ENCODE results near the gene WDPCP. TPM values are rescaled to one million over a fixed set of nuclear protein-coding genes. Genes with fewer than 3 reads are reported as not detected.

Gene WDPCP
- total and polyA plus RNA-seq, 2 of the 4 experiments (the other 2 are of a cell fraction): 2.2 to 10.2 TPM

GRCh38 chr2:63596401-63596883 is 8.2 kb upstream of the WDPCP start:
- no peak overlapping the region for H3K14ac ChIP-seq (replicated peaks; ENCODE audit: low read depth, low read length)
- no peak overlapping the region for H3K56ac ChIP-seq (ENCODE audit: extremely low read depth, insufficient read depth, low read length)
- intact Hi-C loops (cut with micrococcal nuclease) (no loop called here), in situ Hi-C loops (cut with MboI; ENCODE audit: low sequenced_read_pairs) (no loop called here), dilution Hi-C loops (cut with HindIII; ENCODE audit: low sequenced_read_pairs, unreplicated experiment) (no loop called here)
- no peak overlapping the region for H4K5ac ChIP-seq (ENCODE audit: low read depth, low read length)
- no peak overlapping the region for H3K4ac ChIP-seq (ENCODE audit: low read depth, low read length)
- H3K4me2 ChIP-seq (ENCODE audit: low read depth, low read length): no peak overlapping the region
- no peak overlapping the region for H3K23ac ChIP-seq (ENCODE audit: low read depth, low read length)
- no peak overlapping the region for H2BK15ac ChIP-seq (ENCODE audit: low read depth, low read length)
- H2AK9ac ChIP-seq (replicated peaks; ENCODE audit: low read depth, low read length, poor library complexity): no peak overlapping the region
- no peaks in the 10 kb centered on the region for H3K4me1 ChIP-seq (ENCODE audit: control insufficient read depth, insufficient read depth, low read length)
- no peak overlapping the region for H3K18ac ChIP-seq (ENCODE audit: low read depth, low read length)
- no peak for ATAC-seq (ENCODE audit: low read depth)
- TF ChIP-seq POLR2A (IDR thresholded peaks at IDR 0.05; ENCODE audit: low read depth, low read length): no peak
- TF ChIP-seq ELK1 (IDR thresholded peaks at IDR 0.05; ENCODE audit: borderline replicate concordance, low read depth, low read length): no peak
- TF ChIP-seq USF2 (IDR thresholded peaks at IDR 0.05; ENCODE audit: low read depth, low read length): no peak
- TF ChIP-seq MAFK (IDR thresholded peaks at IDR 0.05; ENCODE audit: low read depth, low read length): no peak
- no peak for TF ChIP-seq RFX5 (IDR thresholded peaks at IDR 0.05; ENCODE audit: low read depth, low read length)
- TF ChIP-seq CHD1 (IDR thresholded peaks at IDR 0.05; ENCODE audit: low read depth, low read length): no peak
- no peak for TF ChIP-seq CTCF (conservative IDR thresholded peaks at IDR 0.05; ENCODE audit: low read depth, low read length)
- TF ChIP-seq SMC3 (IDR thresholded peaks at IDR 0.05; ENCODE audit: low read depth, low read length): no peak
- peaks cover 12 to 20% of the 10 kb centered on the region in 2 experiments for H3K79me1 ChIP-seq (ENCODE audit: low read depth in 1 of 2, low read length in 2 of 2)
- no peaks in the 10 kb centered on the region for H4K20me1 ChIP-seq (ENCODE audit: insufficient read depth, low read length)
- WGBS, 2 experiments (ENCODE audit: extremely low coverage in 2 of 2, insufficient read length in 1 of 2): no CpG with 5 or more reads among the region's 2 CpGs
- no TSS peak for BruUV-seq (replicated peaks)
- no peaks in the 10 kb centered on the region for H3K9me3 ChIP-seq (ENCODE audit: control insufficient read depth, insufficient read depth, low read length)
- no peak overlapping the region for H2BK5ac ChIP-seq (ENCODE audit: low read depth, low read length, poor library complexity, severe bottlenecking)
- no peak overlapping the region for H4K8ac ChIP-seq (ENCODE audit: low read depth in 2 of 2, low read length in 2 of 2)
- H2AK5ac ChIP-seq (ENCODE audit: low read depth, low read length): no peak overlapping the region
- no peak overlapping the region for H4K91ac ChIP-seq (ENCODE audit: insufficient read depth, low read depth, low read length)
- no peak overlapping the region for H2BK120ac ChIP-seq (ENCODE audit: low read depth, low read length)
- H3K9me1 ChIP-seq (ENCODE audit: insufficient read depth, low read length): no peaks in the 10 kb centered on the region
- no peak overlapping the region for H3K4me3 ChIP-seq (ENCODE audit: insufficient read depth, low read depth, low read length)
- ChIA-PET CTCF (interaction anchor here (0.9 kb wide), 1 partner anchor 95 kb away, joined by 3 read pairs; no protein-coding TSS in a partner anchor), POLR2A (ENCODE audit: unreplicated experiment) (no interaction called here)
- H2BK20ac ChIP-seq (ENCODE audit: low read depth, low read length): no peak overlapping the region
- no peak overlapping the region for H2AFZ ChIP-seq (replicated peaks; ENCODE audit: low read length, poor library complexity)
- no peak overlapping the region for H3K9ac ChIP-seq (ENCODE audit: low read depth, low read length)
- H3K36me3 ChIP-seq (ENCODE audit: control insufficient read depth, insufficient read depth, low read length): peaks cover 11% of the 10 kb centered on the region
- no peak for DNase-seq
- H3K27ac ChIP-seq (ENCODE audit: insufficient read depth, low read length): no peak overlapping the region
- no peaks in the 10 kb centered on the region for H3K27me3 ChIP-seq (ENCODE audit: control insufficient read depth, insufficient read depth, low read length)

Measured in IMR-90 (cell line).